ENCODE measurements around the gene SPATA32.

DNA sequence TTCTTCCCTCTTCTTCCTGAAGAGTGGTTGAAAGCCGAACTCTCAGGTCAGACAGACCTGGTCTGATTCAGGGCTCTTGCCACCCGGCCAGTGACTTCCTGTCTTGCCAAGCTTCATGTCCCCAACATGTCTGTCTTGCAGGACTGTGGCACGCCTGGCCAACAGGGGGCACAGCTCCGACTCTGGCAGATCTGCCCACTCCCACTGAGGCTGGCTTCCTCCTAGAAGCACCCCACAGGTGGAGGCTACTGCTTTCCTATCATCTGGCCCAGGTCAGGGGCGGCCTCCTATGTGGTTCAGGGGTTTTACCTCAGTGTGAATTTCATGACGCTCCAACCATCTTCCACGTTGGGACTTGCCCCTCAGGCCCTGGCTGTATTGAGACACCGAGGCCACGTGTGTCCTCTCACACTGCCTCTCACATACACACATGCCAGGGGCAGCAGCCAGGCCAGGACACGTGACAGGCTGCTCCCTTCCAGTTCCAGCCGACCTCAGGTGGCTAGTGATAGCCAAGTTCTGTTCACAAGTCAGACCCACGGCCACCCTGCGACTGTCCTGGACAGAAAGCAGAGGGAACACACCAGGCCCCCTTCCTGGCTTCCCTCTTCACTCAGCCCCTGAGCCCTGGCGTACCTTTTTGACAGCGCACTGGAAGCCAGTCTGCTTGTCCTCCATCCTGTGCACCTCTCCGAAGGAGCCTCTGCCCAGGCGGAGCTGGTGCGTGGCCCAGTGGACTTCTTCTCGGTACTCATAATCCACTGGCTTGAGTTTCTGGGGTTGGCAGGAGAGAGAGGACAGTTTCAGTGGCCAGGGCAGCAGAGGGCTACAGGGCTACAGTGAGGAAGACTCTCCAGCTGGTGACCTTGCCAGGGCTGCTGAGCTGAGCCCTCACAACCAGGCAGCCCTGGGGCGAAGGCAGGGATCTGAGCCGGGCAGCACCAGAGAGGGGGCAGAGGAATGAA, 22.6 kb upstream of the SPATA32 start:
- TF ChIP-seq, protein P1, sequence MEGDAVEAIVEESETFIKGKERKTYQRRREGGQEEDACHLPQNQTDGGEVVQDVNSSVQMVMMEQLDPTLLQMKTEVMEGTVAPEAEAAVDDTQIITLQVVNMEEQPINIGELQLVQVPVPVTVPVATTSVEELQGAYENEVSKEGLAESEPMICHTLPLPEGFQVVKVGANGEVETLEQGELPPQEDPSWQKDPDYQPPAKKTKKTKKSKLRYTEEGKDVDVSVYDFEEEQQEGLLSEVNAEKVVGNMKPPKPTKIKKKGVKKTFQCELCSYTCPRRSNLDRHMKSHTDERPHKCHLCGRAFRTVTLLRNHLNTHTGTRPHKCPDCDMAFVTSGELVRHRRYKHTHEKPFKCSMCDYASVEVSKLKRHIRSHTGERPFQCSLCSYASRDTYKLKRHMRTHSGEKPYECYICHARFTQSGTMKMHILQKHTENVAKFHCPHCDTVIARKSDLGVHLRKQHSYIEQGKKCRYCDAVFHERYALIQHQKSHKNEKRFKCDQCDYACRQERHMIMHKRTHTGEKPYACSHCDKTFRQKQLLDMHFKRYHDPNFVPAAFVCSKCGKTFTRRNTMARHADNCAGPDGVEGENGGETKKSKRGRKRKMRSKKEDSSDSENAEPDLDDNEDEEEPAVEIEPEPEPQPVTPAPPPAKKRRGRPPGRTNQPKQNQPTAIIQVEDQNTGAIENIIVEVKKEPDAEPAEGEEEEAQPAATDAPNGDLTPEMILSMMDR (IDR thresholded peaks at IDR 0.05; ENCODE audit: borderline replicate concordance, extremely low read depth, low read length, poor library complexity, severe bottlenecking): peak; percentile 55
- TF ChIP-seq EZH2 (IDR thresholded peaks at IDR 0.05; ENCODE audit: borderline replicate concordance, low read depth, low read length, severe bottlenecking): no peak

All from DND-41 (cell line).